K562 (cell line): ENCODE measurements around the gene OR52E5.

Experiments used
- CTCF ChIP-seq, 3 experiments: IDR thresholded peaks in 2 of 3; conservative IDR thresholded peaks in 1 of 3; 2 replicates each; pipeline ENCODE4 v1.5.1; 2011 to 2012; ENCODE audit warnings: low read length in 3 of 3, mild to moderate bottlenecking in 3 of 3, control low read depth in 2 of 3, improper control_type of control experiment in 1 of 3, inconsistent platforms in 1 of 3, low read depth in 1 of 3, mixed read lengths in 1 of 3, moderate library complexity in 1 of 3; ENCODE audit not compliant: insufficient read depth in 2 of 3
- POLR2AphosphoS5 ChIP-seq: IDR thresholded peaks from 2 replicates; pipeline ENCODE4 v1.6.1; 2011; ENCODE audit warnings: mild to moderate bottlenecking, low read depth, low read length, moderate library complexity; ENCODE audit not compliant: control insufficient read depth, insufficient read depth
- ZNF354B ChIP-seq: fragments of 250-450 bp; sonication (Bioruptor Pico); IDR thresholded peaks from 2 replicates; pipeline ENCODE4 v1.4.0; 2020

GRCh38 chr11:5922749-5923426 lies 29.9 kb downstream of the OR52E5 start:
- TF ChIP-seq ZNF354B (no peak), POLR2AphosphoS5 (no peak), CTCF (IDR thresholded peaks at IDR 0.05 in 2 of 3, conservative IDR thresholded peaks at IDR 0.05 in 1 of 3; ENCODE audit: insufficient read depth in 2 of 3, low read depth in 1 of 3, low read length in 3 of 3) (no peak)
